GM15510 (cell line): ENCODE data around the gene LTK.

Source experiments
- POLR2A ChIP-seq: IDR thresholded peaks from 3 replicates; pipeline ENCODE4 v1.6.1; 2011; ENCODE audit warnings: borderline replicate concordance; ENCODE audit not compliant: insufficient read length; ENCODE audit errors: extremely low read depth

Gene LTK

GRCh38 chr15:41494922-41495735 is 18.5 kb downstream of the LTK start:
- TF ChIP-seq POLR2A, result no peak

GRCh38 chr15:41494190-41494921 is 19.3 kb downstream of the LTK start:
- no peak for TF ChIP-seq POLR2A

- no peak for TF ChIP-seq POLR2A
Observed at GRCh38 chr15:41493902-41494189, 19.8 kb downstream of the LTK start.

GRCh38 chr15:41493205-41493901 is 20.3 kb downstream of the LTK start, which contains the start of gene ITPKA:
Gene ITPKA (plus strand): TSS chr15:41493874. CDS start chr15:41493928, 54 bp downstream.
- peak; percentile 73 for TF ChIP-seq POLR2A

GRCh38 chr15:41492597-41493204 is 20.9 kb downstream of the LTK start:
- no peak for TF ChIP-seq POLR2A

- TF ChIP-seq POLR2A, result no peak
Observed at GRCh38 chr15:41491889-41492288, 21.7 kb downstream of the LTK start.

GRCh38 chr15:41490355-41490754 is 23.3 kb downstream of the LTK start:
- no peak for TF ChIP-seq POLR2A

GRCh38 chr15:41489641-41490040 is 24.0 kb downstream of the LTK start:
- no peak for TF ChIP-seq POLR2A

- no peak for TF ChIP-seq POLR2A
Observed at GRCh38 chr15:41487802-41488201, 25.8 kb downstream of the LTK start.

- TF ChIP-seq POLR2A, result no peak
Observed at GRCh38 chr15:41487381-41487780, 26.2 kb downstream of the LTK start.

- no peak for TF ChIP-seq POLR2A
Observed at GRCh38 chr15:41486286-41486685, 27.3 kb downstream of the LTK start.

- TF ChIP-seq POLR2A, result no peak
Observed at GRCh38 chr15:41484937-41485625, 28.5 kb downstream of the LTK start.

- no peak for TF ChIP-seq POLR2A
Observed at GRCh38 chr15:41483519-41483918, 30.1 kb downstream of the LTK start.

GRCh38 chr15:41483115-41483514 is 30.5 kb downstream of the LTK start:
- no peak for TF ChIP-seq POLR2A
